HG03159 (cell line): ENCODE data around the gene EXOC6.
"Not testable (repeated sequence)": the region's sequence is repeated elsewhere in the genome, so short reads cannot be mapped to it uniquely, and the experiment has no call there.

Experiments
- ATAC-seq: cut with Tn5 transposase; IDR thresholded peaks from one replicate; pipeline ENCODE4 v1.9.1; 2021; ENCODE audit warnings: mild to moderate bottlenecking, moderate library complexity; ENCODE audit not compliant: unreplicated experiment

Gene EXOC6

GRCh38 chr10:93101148-93101547 lies 252.8 kb downstream of the EXOC6 start:
- not testable (repeated sequence) for ATAC-seq

- ATAC-seq = no peak
Measured at GRCh38 chr10:93103953-93104352, 255.6 kb downstream of the EXOC6 start.

GRCh38 chr10:93106631-93107072 lies 258.3 kb downstream of the EXOC6 start:
- no peak for ATAC-seq
